ENCODE data around the gene TRPM7.

The TRPM7 gene

GRCh38 chr15:50563756-50564155 is 122.8 kb downstream of the TRPM7 start:
- FAIRE-seq = no peak

- FAIRE-seq = no peak
These were observed 123.6 kb downstream of the TRPM7 start for GRCh38 chr15:50562735-50563640.

GRCh38 chr15:50558012-50558411 is 128.6 kb downstream of the TRPM7 start:
- no peak for FAIRE-seq

- no peak for FAIRE-seq
These were observed 129.8 kb downstream of the TRPM7 start for GRCh38 chr15:50556642-50557371.

GRCh38 chr15:50552238-50552637 is 134.4 kb downstream of the TRPM7 start:
- no peak for FAIRE-seq

- FAIRE-seq = no peak
These were observed 137.3 kb downstream of the TRPM7 start for GRCh38 chr15:50549326-50549725.

GRCh38 chr15:50546566-50546965 is 140.0 kb downstream of the TRPM7 start, which contains the start of gene USP50:
TSS of gene USP50 (minus strand) at chr15:50546666. CDS start at chr15:50546525, 141 bp downstream.
- FAIRE-seq = no peak

GRCh38 chr15:50544368-50544767 is 142.2 kb downstream of the TRPM7 start:
- FAIRE-seq = no peak

- no peak for FAIRE-seq
These were observed 143.0 kb downstream of the TRPM7 start for GRCh38 chr15:50543556-50543955.

GRCh38 chr15:50542887-50543210 is 143.7 kb downstream of the TRPM7 start:
- no peak for FAIRE-seq

GRCh38 chr15:50531766-50532165 is 154.8 kb downstream of the TRPM7 start:
- no peak for FAIRE-seq

- FAIRE-seq = no peak
These were observed 155.4 kb downstream of the TRPM7 start for GRCh38 chr15:50531163-50531562.

- FAIRE-seq = no peak
These were observed 162.7 kb downstream of the TRPM7 start for GRCh38 chr15:50523851-50524251.

- FAIRE-seq = no peak
These were observed 166.7 kb downstream of the TRPM7 start for GRCh38 chr15:50519740-50520425.

- peak; percentile 19 for FAIRE-seq
These were observed 173.6 kb downstream of the TRPM7 start for GRCh38 chr15:50513001-50513400.

Data from G401.6 (cell line).